ENCODE measurements around the gene MSRB3. TPM values are rescaled to one million over a fixed set of nuclear protein-coding genes. Genes with fewer than 3 reads are reported as not detected.

The MSRB3 gene
- total RNA-seq, 4 donors from 2014 or later, result 12.0 to 29.2 (median 18.5) TPM

GRCh38 chr12:65384240-65384639 lies 105.8 kb downstream of the MSRB3 start:
- intact Hi-C loops (cut with DNase I), result no loop called here
- no peak overlapping the region for H3K4me3 ChIP-seq (replicated peaks in 1 of 3)
- no peak for DNase-seq
- 85 to 91% methylated on average over 2 of the region's 2 CpGs for WGBS, 2 donors
- no peaks in the 10 kb centered on the region for H3K4me1 ChIP-seq
- TF ChIP-seq POLR2A (IDR thresholded peaks at IDR 0.05), result no peak
- H3K27me3 ChIP-seq, result no peaks in the 10 kb centered on the region
- no peaks in the 10 kb centered on the region for H3K36me3 ChIP-seq
- H3K9me3 ChIP-seq, result no peaks in the 10 kb centered on the region
- no peak overlapping the region for H3K27ac ChIP-seq

DNA sequence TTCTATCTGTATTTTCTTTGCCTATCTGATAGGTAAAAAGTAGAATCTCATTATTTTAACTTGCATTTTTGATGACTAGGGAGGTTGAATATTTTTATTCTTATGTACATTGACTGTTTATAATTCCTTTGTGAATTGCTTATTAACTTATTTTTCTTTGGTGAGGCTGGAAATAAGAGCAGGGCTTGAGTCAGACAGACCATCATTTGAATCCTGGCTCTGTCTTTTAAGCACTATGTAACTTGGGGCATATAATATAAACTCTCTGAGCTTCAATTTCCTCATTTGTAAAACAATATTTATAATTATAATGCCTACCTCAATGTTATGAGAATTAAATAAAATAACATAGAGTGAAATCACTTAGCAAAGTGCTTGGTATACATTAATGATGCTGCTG lies 108.9 kb downstream of the MSRB3 start:
- TF ChIP-seq POLR2A (IDR thresholded peaks at IDR 0.05), result no peak
- no peak for TF ChIP-seq CTCF (IDR thresholded peaks at IDR 0.05)
- H3K9me3 ChIP-seq, result no peaks in the 10 kb centered on the region
- H3K4me1 ChIP-seq, result no peaks in the 10 kb centered on the region
- no peak overlapping the region for H3K27ac ChIP-seq
- H3K36me3 ChIP-seq, result no peaks in the 10 kb centered on the region
- H3K27me3 ChIP-seq, result no peaks in the 10 kb centered on the region
- no peak overlapping the region for H3K4me3 ChIP-seq (replicated peaks in 1 of 3)
- intact Hi-C loops (cut with DNase I), result no loop called here
- DNase-seq, result no peak

GRCh38 chr12:65389436-65389835 lies 111.0 kb downstream of the MSRB3 start:
- no peaks in the 10 kb centered on the region for H3K4me1 ChIP-seq
- no peak overlapping the region for H3K4me3 ChIP-seq (replicated peaks in 1 of 3)
- H3K27me3 ChIP-seq, result no peaks in the 10 kb centered on the region
- intact Hi-C loops (cut with DNase I), result no loop called here
- H3K9me3 ChIP-seq, result no peaks in the 10 kb centered on the region
- 84 to 97% methylated on average over 4 of the region's 4 CpGs for WGBS, 2 donors
- H3K36me3 ChIP-seq, result no peaks in the 10 kb centered on the region
- no peak for DNase-seq
- TF ChIP-seq POLR2A (IDR thresholded peaks at IDR 0.05) (no peak), CTCF (IDR thresholded peaks at IDR 0.05) (no peak)
- H3K27ac ChIP-seq, result no peak overlapping the region

DNA sequence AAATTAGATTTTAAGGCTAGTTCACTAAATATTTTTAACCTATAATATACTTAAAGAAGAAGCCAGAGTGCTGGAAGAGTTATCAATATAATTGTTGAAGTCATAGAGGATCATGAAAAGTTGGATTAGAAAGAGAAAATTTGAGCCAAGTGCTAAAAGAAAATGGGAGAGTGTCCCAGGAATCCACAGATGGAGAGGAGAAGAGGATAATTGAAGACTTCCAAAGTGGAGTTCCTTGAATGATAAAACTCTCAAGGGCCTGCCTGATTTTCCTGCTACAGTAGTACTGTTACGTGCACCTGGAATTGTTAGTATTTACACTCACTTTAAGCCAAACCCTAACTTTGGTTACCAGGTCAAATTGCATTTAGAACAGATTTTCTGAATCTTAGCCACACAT lies 113.2 kb downstream of the MSRB3 start:
- no peak overlapping the region for H3K4me3 ChIP-seq (replicated peaks in 1 of 3)
- no peaks in the 10 kb centered on the region for H3K36me3 ChIP-seq
- H3K27me3 ChIP-seq, result no peaks in the 10 kb centered on the region
- H3K9me3 ChIP-seq, result no peaks in the 10 kb centered on the region
- TF ChIP-seq CTCF (IDR thresholded peaks at IDR 0.05), result no peak
- no peak for TF ChIP-seq POLR2A (IDR thresholded peaks at IDR 0.05)
- H3K27ac ChIP-seq, result no peak overlapping the region
- intact Hi-C loops (cut with DNase I), result no loop called here
- no peaks in the 10 kb centered on the region for H3K4me1 ChIP-seq
- DNase-seq, result no peak
- WGBS, 2 donors, result 88% methylated on average over 1 of the region's 1 CpG

GRCh38 chr12:65392491-65392890 lies 114.0 kb downstream of the MSRB3 start:
- intact Hi-C loops (cut with DNase I), result no loop called here
- H3K27ac ChIP-seq, result no peak overlapping the region
- TF ChIP-seq CTCF (IDR thresholded peaks at IDR 0.05) (no peak), POLR2A (IDR thresholded peaks at IDR 0.05) (no peak)
- H3K4me3 ChIP-seq (replicated peaks in 1 of 3), result no peak overlapping the region
- WGBS, 2 donors, result 37 to 38% methylated on average over 5 of the region's 5 CpGs
- no peaks in the 10 kb centered on the region for H3K9me3 ChIP-seq
- H3K4me1 ChIP-seq, result no peaks in the 10 kb centered on the region
- no peaks in the 10 kb centered on the region for H3K36me3 ChIP-seq
- H3K27me3 ChIP-seq, result no peaks in the 10 kb centered on the region
- DNase-seq, result no peak

DNA sequence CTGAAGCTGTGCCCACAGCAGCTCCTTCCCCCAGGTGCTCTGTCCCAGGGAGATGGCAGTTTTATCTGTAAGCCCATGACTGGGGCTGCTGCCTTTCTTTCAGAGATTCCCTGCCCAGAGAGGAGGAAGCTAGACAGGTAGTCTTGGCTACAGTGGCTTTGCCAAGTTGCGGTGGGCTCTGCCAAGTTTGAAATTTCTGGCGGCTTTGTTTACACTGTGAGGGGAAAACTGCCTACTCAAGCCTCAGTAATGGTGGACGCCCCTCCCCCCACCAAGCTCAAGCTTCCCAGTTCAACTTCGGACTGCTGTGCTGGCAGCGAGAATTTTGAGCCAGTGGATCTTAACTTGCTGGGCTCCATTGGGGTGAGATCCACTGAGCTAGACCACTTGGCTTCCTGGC lies 124.7 kb downstream of the MSRB3 start:
- H3K27me3 ChIP-seq, result no peaks in the 10 kb centered on the region
- H3K9me3 ChIP-seq, result no peaks in the 10 kb centered on the region
- TF ChIP-seq CTCF (IDR thresholded peaks at IDR 0.05), result no peak
- no peak for TF ChIP-seq POLR2A (IDR thresholded peaks at IDR 0.05)
- H3K36me3 ChIP-seq, result no peaks in the 10 kb centered on the region
- H3K27ac ChIP-seq, result no peak overlapping the region
- no peaks in the 10 kb centered on the region for H3K4me1 ChIP-seq
- no peak for DNase-seq
- WGBS, 2 donors, result 76 to 89% methylated on average over 3 to 5 of the region's 5 CpGs
- intact Hi-C loops (cut with DNase I), result no loop called here
- no peak overlapping the region for H3K4me3 ChIP-seq (replicated peaks in 1 of 3)

All from thyroid gland (tissue), 4 donors.